Hepatocyte (in vitro differentiated cells): ENCODE measurements around the gene UXS1. TPM values are rescaled to one million over a fixed set of nuclear protein-coding genes. Genes with fewer than 3 reads are reported as not detected.

Experiments used
- DNase-seq: peaks from one replicate; pipeline ENCODE4 v3.0.0-alpha.2; 2016; ENCODE audit warnings: low spot score
- H2AFZ ChIP-seq: fragments of 200-600 bp; sonication (generic); 2 replicates; pipeline ENCODE4 v1.6.0; 2016; ENCODE audit warnings: antibody characterized with exemption, mild to moderate bottlenecking
- H3K27ac ChIP-seq: fragments of 200-600 bp; sonication (generic); 2 replicates; pipeline ENCODE4 v1.5.1; 2016; ENCODE audit warnings: mild to moderate bottlenecking
- H3K27me3 ChIP-seq: fragments of 200-600 bp; sonication (generic); 2 replicates; pipeline ENCODE4 v1.6.1; 2016
- H3K36me3 ChIP-seq: fragments of 200-600 bp; sonication (generic); replicated peaks from 2 replicates; pipeline ENCODE4 v1.5.1; 2016; ENCODE audit warnings: low read depth; ENCODE audit not compliant: insufficient read depth
- H3K4me1 ChIP-seq: fragments of 200-600 bp; sonication (generic); 2 replicates; pipeline ENCODE4 v1.5.1; 2016; ENCODE audit warnings: mild to moderate bottlenecking, moderate library complexity; ENCODE audit not compliant: insufficient read depth
- H3K4me2 ChIP-seq: fragments of 200-600 bp; sonication (generic); 2 replicates; pipeline ENCODE4 v1.6.0; 2016
- H3K4me3 ChIP-seq: fragments of 200-600 bp; sonication (generic); 2 replicates; pipeline ENCODE4 v1.5.1; 2016; ENCODE audit warnings: mild to moderate bottlenecking
- H3K79me2 ChIP-seq: fragments of 200-600 bp; sonication (generic); 2 replicates; pipeline ENCODE4 v1.6.0; 2017; ENCODE audit warnings: mild to moderate bottlenecking
- H3K9me2 ChIP-seq: fragments of 200-600 bp; sonication (generic); replicated peaks from 2 replicates; pipeline ENCODE4 v1.6.0; 2017; ENCODE audit warnings: mild to moderate bottlenecking; ENCODE audit not compliant: insufficient read depth
- H3K9me3 ChIP-seq: fragments of 200-600 bp; sonication (generic); 2 replicates; pipeline ENCODE4 v1.5.1; 2016; ENCODE audit warnings: low read depth, mild to moderate bottlenecking
- H4K20me1 ChIP-seq: fragments of 200-600 bp; sonication (generic); 2 replicates; pipeline ENCODE4 v1.6.0; 2016; ENCODE audit warnings: mild to moderate bottlenecking; ENCODE audit not compliant: insufficient read depth, poor library complexity, severe bottlenecking
- CTCF ChIP-seq: fragments of 200-600 bp; sonication (generic); IDR thresholded peaks from 2 replicates; pipeline ENCODE4 v1.5.1; 2016; ENCODE audit warnings: antibody characterized with exemption, mild to moderate bottlenecking; ENCODE audit not compliant: poor library complexity
- EZH2 ChIP-seq: fragments of 200-600 bp; sonication (generic); IDR thresholded peaks from 2 replicates; pipeline ENCODE4 v1.6.1; 2016; ENCODE audit warnings: antibody characterized with exemption, mild to moderate bottlenecking, borderline replicate concordance
- EZH2phosphoT487 ChIP-seq: fragments of 200-600 bp; sonication (generic); IDR thresholded peaks from one replicate; pipeline ENCODE4 v1.6.1; 2018; ENCODE audit warnings: antibody characterized with exemption, mild to moderate bottlenecking, low read depth, moderate library complexity; ENCODE audit not compliant: unreplicated experiment, severe bottlenecking
- WGBS: methylation state at CpG from one replicate; pipeline ENCODE4 v1.1.6; 2016; ENCODE audit warnings: low lambda C conversion rate; ENCODE audit errors: missing lambda C conversion rate; 5-methylcytosine and 5-hydroxymethylcytosine counted together
- polyA plus RNA-seq: library from polyadenylated mRNA; unstranded; fragments of >200 nt; fragmentation: Nextera tagmentation; extraction: Ambion mirVana; gene quantifications from 2 replicates; pipeline ENCODE4 v1.2.1, GENCODE V29; 2016
- total RNA-seq: library from RNA; depleted of rRNA; stranded (reverse); fragments of >200 nt; gene quantifications from 2 replicates; pipeline ENCODE4 v1.2.3, GENCODE V29; 2014

Gene UXS1
- total and polyA plus RNA-seq, 2 experiments from 2014 or later: 46.5 to 83.2 TPM

- DNase-seq: no peak
- H3K36me3 ChIP-seq: no peaks in the 10 kb centered on the region
- no peaks in the 10 kb centered on the region for H3K9me3 ChIP-seq
- H3K4me3 ChIP-seq: no peak overlapping the region
- 96% methylated on average over 6 of the region's 6 CpGs for WGBS
- H3K4me2 ChIP-seq: no peak overlapping the region
- H3K79me2 ChIP-seq: no peaks in the 10 kb centered on the region
- no peaks in the 10 kb centered on the region for H4K20me1 ChIP-seq
- no peaks in the 10 kb centered on the region for H3K27me3 ChIP-seq
- TF ChIP-seq EZH2phosphoT487 (no peak), CTCF (no peak), EZH2 (no peak)
- no peak overlapping the region for H3K27ac ChIP-seq
- H3K4me1 ChIP-seq: peaks cover 15% of the 10 kb centered on the region
- H3K9me2 ChIP-seq: no peaks in the 10 kb centered on the region
- H2AFZ ChIP-seq: no peak overlapping the region
Observed at GRCh38 chr2:106120432-106120831, 73.7 kb downstream of the UXS1 start.

GRCh38 chr2:106119074-106119473 is 75.0 kb downstream of the UXS1 start:
- DNase-seq: no peak
- H3K27ac ChIP-seq: no peak overlapping the region
- H3K4me2 ChIP-seq: no peak overlapping the region
- WGBS: 88% methylated on average over 6 of the region's 6 CpGs
- H3K79me2 ChIP-seq: no peaks in the 10 kb centered on the region
- H3K4me3 ChIP-seq: no peak overlapping the region
- H3K9me3 ChIP-seq: no peaks in the 10 kb centered on the region
- H3K27me3 ChIP-seq: no peaks in the 10 kb centered on the region
- no peaks in the 10 kb centered on the region for H3K36me3 ChIP-seq
- H3K9me2 ChIP-seq: no peaks in the 10 kb centered on the region
- TF ChIP-seq EZH2phosphoT487 (no peak), CTCF (no peak), EZH2 (no peak)
- H2AFZ ChIP-seq: no peak overlapping the region
- no peaks in the 10 kb centered on the region for H4K20me1 ChIP-seq
- peaks cover 3% of the 10 kb centered on the region for H3K4me1 ChIP-seq

GRCh38 chr2:106117882-106118684 is 76.0 kb downstream of the UXS1 start:
- no peaks in the 10 kb centered on the region for H3K9me2 ChIP-seq
- no peak overlapping the region for H3K27ac ChIP-seq
- no peaks in the 10 kb centered on the region for H3K27me3 ChIP-seq
- H3K79me2 ChIP-seq: no peaks in the 10 kb centered on the region
- no peaks in the 10 kb centered on the region for H4K20me1 ChIP-seq
- TF ChIP-seq CTCF (no peak), EZH2 (no peak), EZH2phosphoT487 (no peak)
- no peaks in the 10 kb centered on the region for H3K4me1 ChIP-seq
- H3K4me3 ChIP-seq: no peak overlapping the region
- no peaks in the 10 kb centered on the region for H3K9me3 ChIP-seq
- H2AFZ ChIP-seq: no peak overlapping the region
- 80% methylated on average over 9 of the region's 9 CpGs for whole genome bisulfite sequencing
- no peaks in the 10 kb centered on the region for H3K36me3 ChIP-seq
- no peak for DNase-seq
- H3K4me2 ChIP-seq: no peak overlapping the region
